ENCODE data around the gene SLC26A2. TPM values are rescaled to one million over a fixed set of nuclear protein-coding genes. Genes with fewer than 3 reads are reported as not detected.

SLC26A2 gene
- total RNA-seq, 1 donor from 2014 or later = 17.4 TPM

DNA sequence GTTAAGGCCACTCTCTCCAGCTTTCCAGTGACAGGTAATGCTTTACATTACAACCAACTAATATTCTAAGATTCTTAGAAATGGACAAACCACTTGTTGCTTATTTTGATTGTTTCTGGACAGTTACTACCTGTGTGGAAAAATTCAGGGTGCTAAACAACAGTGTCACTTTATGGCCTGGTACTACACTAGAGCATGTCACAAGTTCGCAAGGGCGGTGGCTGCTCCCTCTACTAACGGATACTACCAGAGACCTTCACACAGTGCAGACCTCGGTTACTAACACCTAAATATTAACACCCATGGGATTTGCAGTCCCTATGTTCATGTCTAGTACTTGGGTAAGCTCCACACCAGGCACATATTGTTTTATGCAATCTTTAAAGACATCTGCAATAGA lies 53.4 kb downstream of the SLC26A2 start:
- no peak overlapping the region for H3K4me3 Mint-ChIP-seq
- H3K27ac Mint-ChIP-seq = no peak overlapping the region
- TF ChIP-seq, protein P1, sequence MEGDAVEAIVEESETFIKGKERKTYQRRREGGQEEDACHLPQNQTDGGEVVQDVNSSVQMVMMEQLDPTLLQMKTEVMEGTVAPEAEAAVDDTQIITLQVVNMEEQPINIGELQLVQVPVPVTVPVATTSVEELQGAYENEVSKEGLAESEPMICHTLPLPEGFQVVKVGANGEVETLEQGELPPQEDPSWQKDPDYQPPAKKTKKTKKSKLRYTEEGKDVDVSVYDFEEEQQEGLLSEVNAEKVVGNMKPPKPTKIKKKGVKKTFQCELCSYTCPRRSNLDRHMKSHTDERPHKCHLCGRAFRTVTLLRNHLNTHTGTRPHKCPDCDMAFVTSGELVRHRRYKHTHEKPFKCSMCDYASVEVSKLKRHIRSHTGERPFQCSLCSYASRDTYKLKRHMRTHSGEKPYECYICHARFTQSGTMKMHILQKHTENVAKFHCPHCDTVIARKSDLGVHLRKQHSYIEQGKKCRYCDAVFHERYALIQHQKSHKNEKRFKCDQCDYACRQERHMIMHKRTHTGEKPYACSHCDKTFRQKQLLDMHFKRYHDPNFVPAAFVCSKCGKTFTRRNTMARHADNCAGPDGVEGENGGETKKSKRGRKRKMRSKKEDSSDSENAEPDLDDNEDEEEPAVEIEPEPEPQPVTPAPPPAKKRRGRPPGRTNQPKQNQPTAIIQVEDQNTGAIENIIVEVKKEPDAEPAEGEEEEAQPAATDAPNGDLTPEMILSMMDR (conservative IDR thresholded peaks at IDR 0.05) = no peak
- peaks cover 11% of the 10 kb centered on the region for H3K9me3 Mint-ChIP-seq
- H3K27me3 Mint-ChIP-seq = no peaks in the 10 kb centered on the region
- H3K36me3 Mint-ChIP-seq = peaks cover 65% of the 10 kb centered on the region
- H3K4me1 Mint-ChIP-seq (ENCODE audit: unreplicated experiment) = no peaks in the 10 kb centered on the region
- DNase-seq (ENCODE audit: extremely low spot score, unreplicated experiment) = no peak

DNA sequence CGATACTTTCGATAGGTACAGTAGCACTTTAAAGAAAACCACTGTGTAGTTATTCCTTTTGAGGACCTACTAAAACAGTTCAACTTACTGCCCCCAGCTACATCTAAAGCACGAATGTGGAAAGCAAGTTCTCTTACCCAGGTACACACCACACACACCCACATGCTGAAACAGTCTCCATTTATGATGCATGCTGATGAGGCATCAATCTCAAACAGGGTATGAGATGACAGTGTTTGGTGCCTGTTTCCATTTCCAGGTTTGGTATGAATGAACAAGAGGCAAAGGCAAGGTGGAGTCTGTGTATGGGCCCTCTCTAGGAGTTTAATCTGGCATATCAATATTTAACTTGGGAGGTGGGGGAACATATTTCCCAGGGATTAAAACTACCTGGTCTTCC lies 53.9 kb downstream of the SLC26A2 start:
- H3K27me3 Mint-ChIP-seq = no peaks in the 10 kb centered on the region
- peaks cover 11% of the 10 kb centered on the region for H3K9me3 Mint-ChIP-seq
- no peak overlapping the region for H3K4me3 Mint-ChIP-seq
- no peaks in the 10 kb centered on the region for H3K4me1 Mint-ChIP-seq (ENCODE audit: unreplicated experiment)
- peaks cover 70% of the 10 kb centered on the region for H3K36me3 Mint-ChIP-seq
- TF ChIP-seq, protein P1 (conservative IDR thresholded peaks at IDR 0.05) = no peak
- no peak for DNase-seq (ENCODE audit: extremely low spot score, unreplicated experiment)
- no peak overlapping the region for H3K27ac Mint-ChIP-seq

DNA sequence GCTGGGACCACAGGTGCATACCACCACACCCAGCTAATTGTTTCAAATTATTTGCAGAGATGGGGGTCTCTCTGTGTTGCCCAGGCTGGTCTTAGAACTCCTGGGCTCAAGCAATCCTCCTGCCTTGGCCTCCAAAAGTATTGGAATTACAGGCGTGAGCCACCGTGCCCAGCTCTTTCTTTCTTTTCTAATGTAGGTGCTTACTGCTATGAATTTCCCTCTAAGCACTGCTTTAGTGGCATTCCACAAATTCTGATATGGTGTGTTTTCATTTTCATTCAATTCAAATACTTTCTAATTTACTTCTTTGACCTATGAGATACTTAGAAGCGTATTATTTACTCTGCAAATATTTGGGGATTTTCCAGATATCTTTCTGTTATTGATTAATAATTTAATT lies 54.9 kb downstream of the SLC26A2 start:
- no peaks in the 10 kb centered on the region for H3K27me3 Mint-ChIP-seq
- H3K27ac Mint-ChIP-seq = no peak overlapping the region
- no peak overlapping the region for H3K4me3 Mint-ChIP-seq
- H3K9me3 Mint-ChIP-seq = peaks cover 11% of the 10 kb centered on the region
- peaks cover 73% of the 10 kb centered on the region for H3K36me3 Mint-ChIP-seq
- no peaks in the 10 kb centered on the region for H3K4me1 Mint-ChIP-seq (ENCODE audit: unreplicated experiment)
- TF ChIP-seq, protein P1 (conservative IDR thresholded peaks at IDR 0.05) = no peak
- no peak for DNase-seq (ENCODE audit: extremely low spot score, unreplicated experiment)

GRCh38 chr5:150016537-150016936 lies 56.0 kb downstream of the SLC26A2 start:
- no peaks in the 10 kb centered on the region for H3K27me3 Mint-ChIP-seq
- H3K36me3 Mint-ChIP-seq = peaks cover 78% of the 10 kb centered on the region
- TF ChIP-seq, protein P1 (conservative IDR thresholded peaks at IDR 0.05) = no peak
- H3K4me1 Mint-ChIP-seq (ENCODE audit: unreplicated experiment) = no peaks in the 10 kb centered on the region
- H3K4me3 Mint-ChIP-seq = no peak overlapping the region
- H3K27ac Mint-ChIP-seq = no peak overlapping the region
- peaks cover 11% of the 10 kb centered on the region for H3K9me3 Mint-ChIP-seq
- DNase-seq (ENCODE audit: extremely low spot score, unreplicated experiment) = no peak

DNA sequence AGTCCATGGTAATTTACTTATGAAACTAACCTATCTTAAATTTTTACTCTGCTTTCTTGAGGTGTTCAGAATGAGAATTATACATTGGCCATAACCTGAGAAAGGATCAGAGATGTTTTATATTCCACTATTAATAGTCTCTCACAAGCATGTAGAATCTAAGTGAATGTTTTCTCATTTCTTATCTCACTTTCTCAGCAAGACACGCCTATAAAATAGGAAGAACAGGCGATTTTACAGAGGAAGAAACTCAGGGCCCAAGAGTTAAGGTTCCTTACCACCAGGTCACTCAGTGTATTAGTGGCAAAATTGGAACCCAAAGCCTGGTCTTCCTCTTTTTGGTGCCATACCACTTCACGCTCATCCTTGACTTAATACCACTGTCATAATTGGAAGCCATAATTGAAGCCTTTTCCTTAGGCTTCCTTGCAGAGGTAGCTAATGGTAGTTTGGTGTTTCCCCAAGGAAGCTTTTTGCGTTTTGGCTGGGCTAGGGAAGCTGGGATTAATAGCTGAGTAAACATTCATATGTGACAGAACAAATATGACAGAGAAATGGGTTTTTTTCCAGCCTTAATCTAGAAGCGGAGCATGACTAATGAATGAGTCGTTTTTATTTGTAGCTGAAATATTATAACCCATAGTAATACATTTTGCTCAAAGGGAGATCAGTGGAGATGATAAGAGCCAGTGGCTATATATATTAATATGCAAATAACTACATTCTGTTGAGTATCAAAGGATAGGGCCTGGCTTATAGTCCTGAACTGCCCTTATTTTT lies 56.9 kb downstream of the SLC26A2 start:
- no peaks in the 10 kb centered on the region for H3K27me3 Mint-ChIP-seq
- no peaks in the 10 kb centered on the region for H3K4me1 Mint-ChIP-seq (ENCODE audit: unreplicated experiment)
- H3K27ac Mint-ChIP-seq = no peak overlapping the region
- peaks cover 11% of the 10 kb centered on the region for H3K9me3 Mint-ChIP-seq
- no peak overlapping the region for H3K4me3 Mint-ChIP-seq
- no peak for DNase-seq (ENCODE audit: extremely low spot score, unreplicated experiment)
- peaks cover 81% of the 10 kb centered on the region for H3K36me3 Mint-ChIP-seq
- TF ChIP-seq, protein P1 (conservative IDR thresholded peaks at IDR 0.05) = no peak
